Measurements from ENCODE around the gene MB21D2.

DNA sequence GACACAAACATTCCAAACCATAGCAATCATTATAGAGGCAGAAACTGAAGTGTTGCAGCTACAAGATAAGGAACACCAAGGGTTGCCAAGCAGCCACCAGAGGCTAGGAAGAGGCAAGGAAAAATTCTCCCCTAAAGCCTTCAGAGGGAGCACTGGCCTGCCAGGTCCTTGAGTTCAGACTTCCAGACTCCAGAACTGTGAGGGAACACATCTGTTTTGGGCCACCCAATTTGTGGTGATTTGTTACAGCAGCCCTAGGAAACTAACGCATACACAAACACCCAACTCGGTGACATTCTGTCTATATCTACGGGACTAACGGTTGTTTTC is 54.6 kb downstream of the MB21D2 start:
- TF ChIP-seq, protein P1, sequence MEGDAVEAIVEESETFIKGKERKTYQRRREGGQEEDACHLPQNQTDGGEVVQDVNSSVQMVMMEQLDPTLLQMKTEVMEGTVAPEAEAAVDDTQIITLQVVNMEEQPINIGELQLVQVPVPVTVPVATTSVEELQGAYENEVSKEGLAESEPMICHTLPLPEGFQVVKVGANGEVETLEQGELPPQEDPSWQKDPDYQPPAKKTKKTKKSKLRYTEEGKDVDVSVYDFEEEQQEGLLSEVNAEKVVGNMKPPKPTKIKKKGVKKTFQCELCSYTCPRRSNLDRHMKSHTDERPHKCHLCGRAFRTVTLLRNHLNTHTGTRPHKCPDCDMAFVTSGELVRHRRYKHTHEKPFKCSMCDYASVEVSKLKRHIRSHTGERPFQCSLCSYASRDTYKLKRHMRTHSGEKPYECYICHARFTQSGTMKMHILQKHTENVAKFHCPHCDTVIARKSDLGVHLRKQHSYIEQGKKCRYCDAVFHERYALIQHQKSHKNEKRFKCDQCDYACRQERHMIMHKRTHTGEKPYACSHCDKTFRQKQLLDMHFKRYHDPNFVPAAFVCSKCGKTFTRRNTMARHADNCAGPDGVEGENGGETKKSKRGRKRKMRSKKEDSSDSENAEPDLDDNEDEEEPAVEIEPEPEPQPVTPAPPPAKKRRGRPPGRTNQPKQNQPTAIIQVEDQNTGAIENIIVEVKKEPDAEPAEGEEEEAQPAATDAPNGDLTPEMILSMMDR (conservative IDR thresholded peaks at IDR 0.05; ENCODE audit: low read depth in 2 of 2), result peak in 1 of 2 experiments; percentile 21; a peak in 2 of 4 replicates
- TF ChIP-seq POLR2AphosphoS5 (IDR thresholded peaks at IDR 0.05; ENCODE audit: low read depth), result no peak
- no peak for TF ChIP-seq CREB1 (CRISPR knock-in tag; IDR thresholded peaks at IDR 0.05; ENCODE audit: low read depth)
- no peak for TF ChIP-seq EZH2phosphoT487 (IDR thresholded peaks at IDR 0.05; ENCODE audit: unreplicated experiment)
- no peak for TF ChIP-seq NANOG (IDR thresholded peaks at IDR 0.05; ENCODE audit: borderline replicate concordance)
- no peak for TF ChIP-seq JUNB (IDR thresholded peaks at IDR 0.05; ENCODE audit: unreplicated experiment)
- no peak for TF ChIP-seq EZH2 (IDR thresholded peaks at IDR 0.05; ENCODE audit: low read depth, unreplicated experiment)
- TF ChIP-seq, protein P2, sequence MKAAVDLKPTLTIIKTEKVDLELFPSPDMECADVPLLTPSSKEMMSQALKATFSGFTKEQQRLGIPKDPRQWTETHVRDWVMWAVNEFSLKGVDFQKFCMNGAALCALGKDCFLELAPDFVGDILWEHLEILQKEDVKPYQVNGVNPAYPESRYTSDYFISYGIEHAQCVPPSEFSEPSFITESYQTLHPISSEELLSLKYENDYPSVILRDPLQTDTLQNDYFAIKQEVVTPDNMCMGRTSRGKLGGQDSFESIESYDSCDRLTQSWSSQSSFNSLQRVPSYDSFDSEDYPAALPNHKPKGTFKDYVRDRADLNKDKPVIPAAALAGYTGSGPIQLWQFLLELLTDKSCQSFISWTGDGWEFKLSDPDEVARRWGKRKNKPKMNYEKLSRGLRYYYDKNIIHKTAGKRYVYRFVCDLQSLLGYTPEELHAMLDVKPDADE (IDR thresholded peaks at IDR 0.05), result no peak

Data from GM23338 (cell line).